CD4-positive, alpha-beta memory T cell (primary cell): ENCODE measurements around the gene COL5A3. TPM values are rescaled to one million over a fixed set of nuclear protein-coding genes. Genes with fewer than 3 reads are reported as not detected.

Source experiments
- CTCF ChIA-PET: fragments of 350-600 bp; sonication (Branson Sonifier 250); formaldehyde crosslinking; loops from one replicate; lab custom pipeline; 2021; ENCODE audit warnings: inconsistent platforms; ENCODE audit not compliant: partially characterized antibody; lab: Charles Lee
- POLR2A ChIA-PET: fragments of 350-600 bp; sonication (Branson Sonifier 250); formaldehyde crosslinking; loops from one replicate; lab custom pipeline; 2021; ENCODE audit not compliant: partially characterized antibody; lab: Charles Lee
- DNase-seq, 5 donors: peaks; one replicate each; pipeline versions ENCODE4 v3.0.0 to v3.0.0-alpha.2; 2020 to 2022; ENCODE audit warnings: mixed read lengths in 1 of 5
- H3K27ac ChIP-seq: one replicate; pipeline ENCODE4 v1.7.0; 2013; ENCODE audit warnings: low read depth, low read length
- H3K27me3 ChIP-seq: 2 replicates; pipeline ENCODE4 v1.7.0; 2013; ENCODE audit warnings: mild to moderate bottlenecking, low read length, moderate library complexity; ENCODE audit not compliant: insufficient read depth
- H3K36me3 ChIP-seq: 2 replicates; pipeline ENCODE4 v1.7.0; 2013; ENCODE audit warnings: mild to moderate bottlenecking, low read length, moderate library complexity; ENCODE audit not compliant: insufficient read depth
- H3K4me1 ChIP-seq: 2 replicates; pipeline ENCODE4 v1.7.0; 2013; ENCODE audit warnings: mild to moderate bottlenecking, low read length, moderate library complexity; ENCODE audit not compliant: insufficient read depth
- H3K4me3 ChIP-seq, 2 donors: one replicate each; pipeline ENCODE4 v1.7.0; 2013; ENCODE audit warnings: low read length in 2 of 2, mild to moderate bottlenecking in 1 of 2
- H3K9me3 ChIP-seq, 2 donors: one replicate each; pipeline ENCODE4 v1.7.0; 2013; ENCODE audit warnings: low read length in 2 of 2, control low read depth in 1 of 2; ENCODE audit not compliant: control insufficient read depth in 1 of 2
- H3K27ac Mint-ChIP-seq, 7 donors: one replicate each; pipeline ENCODE4 v1.8.0; 2020 to 2021; ENCODE audit warnings: mixed read lengths in 7 of 7, mild to moderate bottlenecking in 6 of 7, inconsistent platforms in 3 of 7, moderate library complexity in 3 of 7
- H3K27me3 Mint-ChIP-seq, 2 donors: one replicate each; pipeline ENCODE4 v1.8.0; 2020 to 2021; ENCODE audit warnings: mixed read lengths in 2 of 2
- H3K36me3 Mint-ChIP-seq, 2 donors: one replicate each; pipeline ENCODE4 v1.8.0; 2020 to 2021; ENCODE audit warnings: mixed read lengths in 2 of 2, inconsistent platforms in 1 of 2, mild to moderate bottlenecking in 1 of 2
- H3K4me1 Mint-ChIP-seq, 4 donors: one replicate each; pipeline ENCODE4 v1.8.0; 2020 to 2021; ENCODE audit warnings: mixed read lengths in 4 of 4, mild to moderate bottlenecking in 1 of 4
- H3K4me3 Mint-ChIP-seq, 8 donors: one replicate each; pipeline ENCODE4 v1.8.0; 2020 to 2021; ENCODE audit warnings: mixed read lengths in 8 of 8, mild to moderate bottlenecking in 7 of 8, moderate library complexity in 6 of 8, inconsistent platforms in 3 of 8
- H3K9me3 Mint-ChIP-seq, 8 donors: one replicate each; pipeline ENCODE4 v1.8.0; 2020 to 2021; ENCODE audit warnings: mixed read lengths in 8 of 8, mild to moderate bottlenecking in 5 of 8, inconsistent platforms in 3 of 8, moderate library complexity in 1 of 8
- intact Hi-C: fragments of 100-400 bp; cut with micrococcal nuclease; formaldehyde crosslinking; loops from one replicate; pipeline ENCODE4 v1.15.1; 2023
- polyA plus RNA-seq, 2 donors: library from polyadenylated mRNA; unstranded; fragments of 300-500 nt; fragmentation: Illumina TruSeq; gene quantifications; one replicate each; pipeline ENCODE4 v1.2.3, GENCODE V29; 2021
- total RNA-seq, 2 experiments: library from RNA; stranded (reverse); gene quantifications; one replicate each; pipeline ENCODE4 v1.2.3, GENCODE V29; 2021

The COL5A3 gene
- total and polyA plus RNA-seq, 4 experiments from 2014 or later = 0.07 to 4.3 (median 2.0) TPM

GRCh38 chr19:10006335-10006708 lies 4.0 kb downstream of the COL5A3 start:
- Mint-ChIP-seq H3K27me3 (peaks cover 45 to 48% of the 10 kb centered on the region in 2 donors), H3K9me3 (peaks cover 0 to 9% (median under 1%) of the 10 kb centered on the region in 8 donors), H3K4me3 (peak overlapping the region; percentile 17 to 78 (median 58)), H3K36me3 (peaks cover 0 to 4% of the 10 kb centered on the region in 2 donors), H3K27ac (peak overlapping the region in 3 of 7 donors; percentile 1 to 75 (median 47)), H3K4me1 (peaks cover 18 to 60% (median 42%) of the 10 kb centered on the region in 4 donors)
- Histone ChIP-seq H3K9me3 (no peaks in the 10 kb centered on the region), H3K36me3 (no peaks in the 10 kb centered on the region), H3K4me3 (no peak overlapping the region), H3K27me3 (peaks cover 16% of the 10 kb centered on the region), H3K4me1 (peaks cover 55% of the 10 kb centered on the region), H3K27ac (no peak overlapping the region)
- DNase-seq = peak in 3 of 5 donors; percentile 16 to 46 (median 23)
- ChIA-PET CTCF (interaction anchor here (3.4 kb wide), 1 partner anchor 21 kb away, joined by 13 read pairs; no protein-coding TSS in a partner anchor), POLR2A (no interaction called here)
- intact Hi-C loops = no loop called here

- no peak for DNase-seq
- Mint-ChIP-seq H3K4me3 (peak overlapping the region in 7 of 8 donors; percentile 17 to 78 (median 68)), H3K27ac (no peak overlapping the region), H3K9me3 (peaks cover 0 to 9% (median under 1%) of the 10 kb centered on the region in 8 donors), H3K4me1 (peaks cover 18 to 56% (median 40%) of the 10 kb centered on the region in 4 donors), H3K27me3 (peaks cover 43 to 45% of the 10 kb centered on the region in 2 donors), H3K36me3 (peaks cover 0 to 4% of the 10 kb centered on the region in 2 donors)
- Histone ChIP-seq H3K4me1 (peaks cover 55% of the 10 kb centered on the region), H3K27me3 (peaks cover 12% of the 10 kb centered on the region), H3K27ac (no peak overlapping the region), H3K36me3 (no peaks in the 10 kb centered on the region), H3K9me3 (no peaks in the 10 kb centered on the region), H3K4me3 (no peak overlapping the region)
- ChIA-PET POLR2A (no interaction called here), CTCF (interaction anchor here (3.4 kb wide), 1 partner anchor 22 kb away, joined by 13 read pairs; no protein-coding TSS in a partner anchor)
- intact Hi-C loops = no loop called here
These were observed 4.5 kb downstream of the COL5A3 start for GRCh38 chr19:10005632-10006334.

- Histone ChIP-seq H3K27ac (no peak overlapping the region), H3K9me3 (no peaks in the 10 kb centered on the region), H3K4me3 (no peak overlapping the region), H3K36me3 (no peaks in the 10 kb centered on the region), H3K27me3 (peaks cover 12% of the 10 kb centered on the region), H3K4me1 (peaks cover 52% of the 10 kb centered on the region)
- intact Hi-C loops = loop anchor here (5.0 kb wide), 1 partner anchor 377 kb away; no protein-coding TSS in a partner anchor
- Mint-ChIP-seq H3K9me3 (peaks cover 0 to 6% (median 0%) of the 10 kb centered on the region in 8 donors), H3K27me3 (peaks cover 44 to 45% of the 10 kb centered on the region in 2 donors), H3K36me3 (peaks cover 0 to 7% of the 10 kb centered on the region in 2 donors), H3K4me3 (peak overlapping the region; percentile 1 to 81 (median 45)), H3K4me1 (peaks cover 17 to 55% (median 41%) of the 10 kb centered on the region in 4 donors), H3K27ac (peak overlapping the region in 4 of 7 donors; percentile 3 to 9 (median 5))
- DNase-seq = no peak
- ChIA-PET CTCF (interaction anchor here (0.7 to 3.4 kb wide), 3 partner anchors 23 to 252 kb away, joined by 3 to 13 read pairs (median 3); no protein-coding TSS in a partner anchor), POLR2A (no interaction called here)
These were observed 5.7 kb downstream of the COL5A3 start for GRCh38 chr19:10004617-10005016.

DNA sequence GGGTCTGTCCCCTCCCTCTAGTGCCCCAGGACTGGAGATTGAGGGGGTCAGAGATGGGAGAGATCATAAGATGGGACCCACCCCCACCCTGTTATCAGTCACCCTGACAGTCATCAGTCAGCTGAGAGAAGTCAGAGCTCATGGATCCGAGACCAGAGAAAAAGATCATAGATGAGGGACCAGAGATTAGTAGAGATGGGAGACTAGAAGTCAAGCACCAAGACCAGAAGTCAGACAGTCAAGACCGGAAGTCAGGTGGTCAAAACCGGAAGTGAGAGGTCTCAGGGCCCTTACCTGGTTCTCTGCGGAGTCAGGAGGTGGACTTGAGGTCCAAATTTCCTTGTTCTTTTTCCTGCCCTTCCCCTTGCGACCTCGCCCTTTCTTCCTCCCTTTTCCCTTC lies 7.0 kb downstream of the COL5A3 start:
- H3K4me1 ChIP-seq = peaks cover 44% of the 10 kb centered on the region
- intact Hi-C loops = loop anchor here (5.0 kb wide), 1 partner anchor 376 kb away; no protein-coding TSS in a partner anchor
- DNase-seq = no peak
- H3K36me3 ChIP-seq = no peaks in the 10 kb centered on the region
- Mint-ChIP-seq H3K27me3 (peaks cover 39% of the 10 kb centered on the region in 2 donors), H3K4me1 (peaks cover 13 to 45% (median 32%) of the 10 kb centered on the region in 4 donors), H3K4me3 (peak overlapping the region in 3 of 8 donors; percentile 14 to 81 (median 62)), H3K27ac (no peak overlapping the region), H3K36me3 (peaks cover 0 to 7% of the 10 kb centered on the region in 2 donors), H3K9me3 (peaks cover 0 to 2% (median 0%) of the 10 kb centered on the region in 8 donors)
- H3K27me3 ChIP-seq = peaks cover 6% of the 10 kb centered on the region
- no peaks in the 10 kb centered on the region for H3K9me3 ChIP-seq
- no peak overlapping the region for H3K27ac ChIP-seq
- CTCF ChIA-PET = no interaction called here
- POLR2A ChIA-PET = no interaction called here
- H3K4me3 ChIP-seq = no peak overlapping the region

GRCh38 chr19:10001899-10002298 lies 8.4 kb downstream of the COL5A3 start:
- Histone ChIP-seq H3K27me3 (no peaks in the 10 kb centered on the region), H3K27ac (no peak overlapping the region), H3K36me3 (no peaks in the 10 kb centered on the region), H3K9me3 (no peaks in the 10 kb centered on the region), H3K4me3 (no peak overlapping the region), H3K4me1 (peaks cover 31% of the 10 kb centered on the region)
- peaks cover 0 to 2% (median 0%) of the 10 kb centered on the region in 8 donors for H3K9me3 Mint-ChIP-seq
- ChIA-PET POLR2A (no interaction called here), CTCF (interaction anchor here (2.5 to 2.7 kb wide), 2 partner anchors 14 to 26 kb away, joined by 16 to 28 read pairs; no protein-coding TSS in a partner anchor)
- H3K36me3 Mint-ChIP-seq = peaks cover 0 to 7% of the 10 kb centered on the region in 2 donors
- peaks cover 10 to 37% (median 24%) of the 10 kb centered on the region in 4 donors for H3K4me1 Mint-ChIP-seq
- H3K4me3 Mint-ChIP-seq = peak overlapping the region in 1 of 8 donors; percentile 40
- peaks cover 32 to 35% of the 10 kb centered on the region in 2 donors for H3K27me3 Mint-ChIP-seq
- no peak for DNase-seq
- no peak overlapping the region for H3K27ac Mint-ChIP-seq
- intact Hi-C loops = loop anchor here (5.0 kb wide), 1 partner anchor 375 kb away; no protein-coding TSS in a partner anchor

- Histone ChIP-seq H3K4me1 (peaks cover 25% of the 10 kb centered on the region), H3K27me3 (no peaks in the 10 kb centered on the region), H3K36me3 (no peaks in the 10 kb centered on the region), H3K9me3 (no peaks in the 10 kb centered on the region), H3K27ac (no peak overlapping the region), H3K4me3 (no peak overlapping the region)
- H3K27ac Mint-ChIP-seq = peak overlapping the region in 2 of 7 donors; percentile 31 to 38
- H3K36me3 Mint-ChIP-seq = peaks cover 0 to 7% of the 10 kb centered on the region in 2 donors
- intact Hi-C loops = loop anchor here (1.0 to 5.0 kb wide), 2 partner anchors 69 to 373 kb away; no protein-coding TSS in a partner anchor
- peaks cover 0 to 2% (median 0%) of the 10 kb centered on the region in 8 donors for H3K9me3 Mint-ChIP-seq
- POLR2A ChIA-PET = interaction anchor here (1.2 kb wide), 1 partner anchor 8 kb away, joined by 5 read pairs; no protein-coding TSS in a partner anchor
- H3K27me3 Mint-ChIP-seq = peaks cover 26 to 33% of the 10 kb centered on the region in 2 donors
- H3K4me1 Mint-ChIP-seq = peaks cover 6 to 31% (median 19%) of the 10 kb centered on the region in 4 donors
- peak; percentile 54 to 64 (median 61) for DNase-seq
- H3K4me3 Mint-ChIP-seq = peak overlapping the region in 1 of 8 donors; percentile 54
- CTCF ChIA-PET = interaction anchor here (0.6 to 4.3 kb wide), 15 partner anchors 9 to 375 kb away, joined by 3 to 32 read pairs (median 4); partner anchors contain the start of gene COL5A3
These were observed 10.0 kb downstream of the COL5A3 start for GRCh38 chr19:10000171-10000826.
